ENCODE measurements around the gene NHS. TPM values are rescaled to one million over a fixed set of nuclear protein-coding genes. Genes with fewer than 3 reads are reported as not detected.

Gene NHS
- total RNA-seq, 1 experiment from 2014 or later: 0.23 TPM

DNA sequence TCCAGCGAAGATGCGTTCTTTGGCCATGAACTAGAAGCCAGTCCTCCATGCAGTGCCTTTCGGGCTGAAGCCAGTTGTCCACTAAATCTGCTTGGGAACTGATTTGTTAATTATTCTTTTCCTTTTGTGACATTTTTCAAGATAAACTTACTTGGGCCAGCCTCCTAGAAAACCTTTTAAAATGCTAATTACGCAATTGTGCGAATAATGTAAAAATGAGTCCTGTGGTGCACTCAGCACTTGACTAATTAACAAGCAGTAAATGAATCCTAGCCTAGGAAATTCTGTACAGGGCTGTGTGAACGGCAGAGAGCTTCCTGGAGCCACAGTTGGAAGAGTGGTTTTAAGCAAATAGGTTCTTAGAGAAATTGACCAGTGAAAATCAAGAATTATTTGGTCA lies 212.4 kb downstream of the NHS start:
- DNase-seq (ENCODE audit: low read depth): no peak

DNA sequence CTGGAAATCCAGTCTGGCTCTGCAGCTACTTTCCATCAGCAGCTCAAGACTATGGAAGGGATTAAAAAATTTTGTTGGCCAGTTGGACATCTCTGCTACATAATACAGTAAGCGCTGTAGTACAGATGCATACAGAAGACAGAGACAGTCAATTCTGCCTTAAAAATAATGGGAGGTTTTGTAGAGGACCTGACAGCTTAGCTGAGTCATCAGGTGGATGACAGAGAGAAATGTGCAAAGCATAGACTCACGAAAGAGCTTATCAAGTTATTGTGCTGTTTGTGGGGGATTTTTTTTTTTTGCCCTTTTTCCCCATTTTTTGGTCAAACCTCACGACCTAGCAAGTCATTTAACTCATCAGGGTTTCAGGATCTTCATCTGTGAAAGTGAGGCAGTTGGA lies 213.3 kb downstream of the NHS start:
- no peak for DNase-seq (ENCODE audit: low read depth)

DNA sequence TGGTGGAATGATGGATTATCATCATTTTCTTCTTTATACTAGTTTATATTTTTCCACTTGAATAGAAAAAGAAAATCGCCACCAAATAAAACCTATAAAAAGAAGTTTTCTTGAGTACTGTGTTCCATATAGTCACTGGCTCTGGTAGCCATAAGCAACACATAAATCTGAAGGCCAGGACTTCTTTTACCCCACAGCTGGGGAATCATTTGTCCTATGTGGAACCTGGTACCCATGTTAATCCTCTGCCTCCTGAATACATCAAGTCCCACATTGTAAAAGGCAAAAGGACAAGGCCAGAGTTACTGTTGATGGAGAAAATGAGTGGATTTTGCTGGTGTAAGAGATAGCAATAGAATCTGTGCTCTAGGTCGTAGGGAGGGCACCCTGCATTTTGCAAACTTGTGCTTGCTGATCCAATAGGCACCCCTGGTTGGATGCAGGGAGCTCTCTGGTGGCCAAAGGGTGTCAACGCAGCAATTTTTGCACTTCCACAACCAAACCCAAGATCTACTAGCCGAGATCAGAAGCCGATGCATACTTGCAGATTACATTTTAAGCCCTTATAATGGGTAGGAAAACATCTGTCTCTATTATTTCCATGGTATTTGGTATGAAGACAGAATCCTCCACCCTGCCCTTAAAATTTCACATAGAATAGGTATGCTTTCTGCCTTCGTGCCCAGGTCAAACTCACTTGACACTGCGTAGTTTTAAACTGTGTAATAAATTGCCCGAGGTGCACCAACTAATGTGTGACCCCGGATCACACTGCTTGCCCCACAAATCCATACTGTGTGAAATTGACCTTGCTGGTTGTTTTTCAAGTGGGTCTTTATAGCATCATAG lies 216.1 kb downstream of the NHS start:
- peak; percentile 66 for DNase-seq (ENCODE audit: low read depth)

DNA sequence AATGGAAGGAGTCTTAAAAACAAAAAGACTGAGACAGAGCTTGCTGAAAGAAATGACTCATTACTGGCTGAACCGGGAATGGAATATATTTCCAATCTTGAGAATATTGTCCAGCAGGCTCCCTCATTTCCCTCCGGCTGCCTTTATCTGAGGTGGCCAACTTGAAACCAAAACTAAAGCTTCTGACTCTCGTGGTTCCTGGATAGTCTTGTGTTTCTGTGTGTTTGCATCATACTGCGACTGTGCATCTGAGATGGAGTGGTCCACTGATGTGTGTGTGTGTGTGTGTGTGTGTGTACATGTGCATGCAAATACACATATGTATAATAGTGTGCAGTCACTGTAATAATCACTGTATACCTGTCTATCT lies 216.7 kb downstream of the NHS start:
- peak; percentile 46 for DNase-seq (ENCODE audit: low read depth)

DNA sequence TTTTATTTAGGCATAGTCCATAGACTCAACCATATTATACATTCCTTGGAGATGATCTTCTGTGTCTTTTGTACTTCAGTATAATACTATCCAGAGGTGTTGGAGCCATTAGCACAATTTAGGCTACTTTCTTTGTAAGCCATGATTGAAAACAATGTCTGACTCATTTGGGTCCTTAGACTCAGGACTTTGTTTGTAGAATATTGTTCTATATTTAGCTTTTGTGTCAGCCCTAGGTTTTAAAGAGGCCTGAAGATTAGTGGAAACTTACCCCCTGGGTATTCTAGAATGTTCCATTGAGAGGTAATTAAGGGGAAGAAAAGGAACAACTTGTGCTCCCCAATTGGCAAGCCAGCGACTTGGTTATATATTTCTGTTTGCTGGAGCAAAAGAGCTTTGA lies 217.1 kb downstream of the NHS start:
- peak; percentile 61 for DNase-seq (ENCODE audit: low read depth)

DNA sequence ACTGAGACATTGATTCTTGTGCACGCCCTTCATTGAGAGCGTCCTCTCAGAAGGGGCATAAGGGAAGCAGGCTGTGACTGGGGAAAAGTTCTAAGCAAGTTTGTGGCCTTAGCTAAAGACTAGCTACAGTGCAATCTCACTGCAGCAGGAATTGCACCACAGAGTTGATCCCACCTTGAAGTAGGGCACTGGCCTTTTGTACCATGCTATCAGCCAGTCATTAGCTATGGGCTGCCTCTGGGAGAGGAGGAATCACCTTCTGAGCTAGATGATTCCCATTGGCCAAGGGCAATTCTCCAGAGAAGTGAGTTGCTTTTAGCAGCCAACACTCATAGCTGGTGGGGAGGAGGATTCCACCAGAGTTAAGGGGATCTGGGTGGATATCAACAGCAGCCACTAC lies 219.7 kb downstream of the NHS start:
- DNase-seq (ENCODE audit: low read depth): no peak

DNA sequence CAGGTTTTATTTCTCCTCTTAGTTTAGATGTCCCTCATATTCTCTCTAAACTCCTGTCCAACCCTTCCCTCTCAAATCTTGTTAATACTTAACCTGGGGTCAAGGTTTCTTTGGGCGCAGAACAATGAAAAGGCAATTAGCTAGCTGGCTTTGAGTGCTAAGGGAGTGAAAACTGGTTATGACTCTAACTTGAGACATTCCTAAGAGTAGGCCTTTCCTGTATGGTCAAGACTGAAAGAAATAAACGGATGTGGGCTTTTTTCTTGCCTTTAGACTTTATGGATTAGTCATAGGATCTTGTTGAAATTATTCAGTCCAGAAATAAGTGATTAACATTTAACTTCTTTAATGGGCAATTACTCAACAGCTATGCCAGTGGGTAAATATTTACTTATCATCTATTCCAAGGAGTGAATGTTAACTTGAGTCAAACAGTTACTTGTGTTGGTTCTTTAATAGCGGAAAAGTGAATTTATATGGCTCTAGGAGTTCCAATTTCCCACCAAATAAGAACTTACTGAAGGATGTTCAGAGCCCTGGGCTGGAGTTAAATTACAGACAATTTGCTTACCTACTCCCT lies 220.5 kb downstream of the NHS start:
- peak; percentile 32 for DNase-seq (ENCODE audit: low read depth)

DNA sequence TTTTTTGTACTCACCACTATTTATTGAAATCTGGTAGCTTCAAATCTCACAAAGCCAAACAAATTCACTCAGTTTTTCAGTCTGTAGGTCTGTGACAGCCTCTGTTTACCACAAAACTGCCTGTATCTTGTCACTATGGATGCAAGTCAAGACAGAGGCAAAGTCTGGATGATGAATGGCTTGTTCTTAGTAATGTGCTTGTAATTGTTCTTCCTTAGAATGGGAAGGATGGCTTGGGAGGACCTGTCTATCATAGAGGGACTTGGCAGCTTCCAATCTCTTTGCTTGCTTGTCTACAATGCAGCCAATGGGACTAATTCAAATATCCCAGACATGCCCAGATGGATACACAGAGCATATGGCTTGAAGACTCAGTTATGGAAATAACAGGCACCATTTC lies 221.1 kb downstream of the NHS start:
- no peak for DNase-seq (ENCODE audit: low read depth)

DNA sequence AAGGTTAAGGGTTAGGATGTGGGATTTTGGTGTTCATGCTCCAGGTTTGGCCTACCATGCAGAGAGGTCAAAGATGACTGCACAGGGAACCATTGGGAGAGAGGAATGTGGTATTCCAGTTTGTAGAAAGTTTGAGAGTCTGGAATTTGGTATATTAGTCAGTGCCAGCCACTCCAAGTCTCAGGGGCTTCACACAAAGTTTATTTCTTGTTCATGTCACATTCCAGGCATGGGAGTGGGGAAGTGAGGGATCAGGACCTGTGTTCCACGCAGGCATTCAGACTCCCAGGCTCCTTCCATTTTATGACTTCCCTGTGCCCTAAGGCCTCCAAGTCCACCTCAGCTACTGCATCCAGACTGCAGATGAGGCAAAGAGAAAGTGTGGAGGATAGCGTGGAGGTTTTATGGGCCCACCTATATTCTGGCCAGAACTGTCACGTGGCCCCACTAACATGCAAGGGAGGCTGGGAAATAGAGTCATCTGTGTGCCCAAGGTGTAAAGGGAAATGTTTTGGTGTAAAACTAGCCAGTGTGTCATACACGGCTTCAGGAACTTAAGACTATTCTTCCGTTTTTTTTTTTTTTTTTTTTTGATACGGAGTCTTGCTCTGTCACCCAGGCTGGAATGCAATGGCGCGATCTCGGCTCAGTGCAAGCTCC lies 221.7 kb downstream of the NHS start:
- no peak for DNase-seq (ENCODE audit: low read depth)

DNA sequence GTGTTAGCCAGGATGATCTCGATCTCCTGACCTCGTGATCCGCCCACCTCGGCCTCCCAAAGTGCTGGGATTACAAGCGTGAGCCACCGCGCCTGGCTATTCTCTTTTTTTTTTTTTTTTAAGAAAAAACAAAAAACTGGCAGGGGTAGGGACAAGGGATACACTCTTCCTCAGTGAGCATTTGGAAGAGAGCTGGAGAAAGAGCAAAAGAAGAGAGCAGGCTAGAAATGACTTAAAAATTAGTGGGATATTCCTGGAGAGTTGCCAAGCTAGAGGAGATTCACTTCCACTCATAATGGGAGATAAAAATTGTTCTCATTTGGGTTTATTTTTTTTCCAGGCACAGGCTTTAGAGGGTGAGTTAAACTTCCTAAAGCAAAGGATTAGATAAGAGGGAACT lies 222.3 kb downstream of the NHS start:
- no peak for DNase-seq (ENCODE audit: low read depth)

DNA sequence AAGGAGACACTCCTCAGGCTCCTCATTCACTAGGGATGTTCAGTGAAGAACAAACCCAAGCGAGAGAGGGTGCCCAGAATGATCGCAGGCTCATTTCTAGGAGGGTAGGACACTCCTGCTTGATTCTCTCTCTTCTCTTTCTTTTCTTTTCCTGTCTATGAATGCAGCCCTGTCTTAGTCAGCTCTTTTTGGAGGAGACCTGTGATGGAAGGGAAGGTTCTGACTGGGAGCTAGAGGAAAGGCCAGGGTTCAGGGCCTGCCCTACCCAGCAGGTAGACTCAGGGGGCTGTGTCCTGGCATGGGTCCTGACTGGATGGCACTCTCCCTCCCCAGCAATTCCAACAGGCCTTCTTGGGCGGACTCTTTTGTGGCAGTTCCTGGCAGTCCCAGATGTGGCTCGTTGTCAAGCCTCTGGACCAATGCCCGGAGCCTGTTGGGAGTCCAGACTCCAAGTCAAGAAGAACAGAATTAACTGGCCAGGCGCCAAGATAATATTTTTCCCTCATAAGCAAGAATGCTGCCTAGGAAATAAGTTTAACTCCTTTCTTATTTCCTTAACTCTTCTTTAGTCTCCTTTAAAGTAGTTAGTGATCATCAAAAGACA lies 222.9 kb downstream of the NHS start:
- DNase-seq (ENCODE audit: low read depth): peak; percentile 16

DNA sequence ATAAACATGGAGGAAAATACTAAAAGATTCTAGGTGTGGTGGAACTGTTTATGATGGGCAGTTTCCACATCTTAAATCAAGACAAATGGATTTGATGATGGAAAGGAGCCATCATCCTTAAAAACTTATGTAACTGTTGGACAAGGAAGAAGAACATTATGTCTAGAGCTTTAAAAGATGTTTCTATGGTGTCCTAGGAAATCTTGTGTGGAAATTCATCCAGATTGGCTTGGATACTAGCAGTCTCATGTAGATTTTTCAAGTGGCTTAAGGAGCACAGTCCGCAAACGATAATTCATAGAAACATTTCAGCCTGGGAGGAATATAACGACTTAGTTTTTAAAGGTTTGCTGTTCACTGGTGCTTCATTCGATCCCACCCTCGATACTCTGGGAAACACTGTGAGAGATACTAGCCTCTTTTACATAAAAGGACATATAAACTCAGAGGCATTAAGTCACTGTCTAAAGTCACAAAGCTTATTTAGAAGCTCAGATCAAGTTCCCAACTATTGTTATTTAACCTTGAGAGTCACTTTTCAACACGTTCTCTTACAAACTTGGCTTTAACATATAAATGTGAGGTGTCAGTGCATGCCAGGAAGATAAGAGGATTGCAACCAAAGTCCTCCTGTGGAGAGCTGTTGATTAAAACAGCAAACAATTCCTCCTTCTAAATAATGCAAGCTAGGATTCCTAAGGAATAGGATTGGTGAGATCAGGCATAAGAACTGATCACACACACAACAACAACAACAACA lies 226.6 kb downstream of the NHS start:
- no peak for DNase-seq (ENCODE audit: low read depth)

DNA sequence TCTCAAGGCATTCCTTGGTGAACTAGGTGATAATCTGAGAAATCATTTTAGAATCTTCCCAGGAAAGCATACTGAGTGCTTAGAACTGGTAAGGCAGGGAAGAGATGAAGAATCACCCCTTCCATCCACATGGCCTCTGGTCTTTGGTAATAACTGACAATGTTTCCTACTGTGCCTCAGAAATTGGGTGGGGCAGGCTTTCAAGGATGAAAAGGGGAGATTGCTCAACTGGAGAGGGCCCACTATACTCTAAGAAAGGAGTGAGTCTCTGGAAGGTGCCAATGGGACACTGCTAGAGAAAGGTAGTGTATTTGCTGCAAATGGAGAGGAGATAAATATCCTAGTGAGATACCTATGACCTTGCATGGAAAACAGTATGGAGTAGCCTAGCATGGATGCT lies 227.2 kb downstream of the NHS start:
- DNase-seq (ENCODE audit: low read depth): no peak

DNA sequence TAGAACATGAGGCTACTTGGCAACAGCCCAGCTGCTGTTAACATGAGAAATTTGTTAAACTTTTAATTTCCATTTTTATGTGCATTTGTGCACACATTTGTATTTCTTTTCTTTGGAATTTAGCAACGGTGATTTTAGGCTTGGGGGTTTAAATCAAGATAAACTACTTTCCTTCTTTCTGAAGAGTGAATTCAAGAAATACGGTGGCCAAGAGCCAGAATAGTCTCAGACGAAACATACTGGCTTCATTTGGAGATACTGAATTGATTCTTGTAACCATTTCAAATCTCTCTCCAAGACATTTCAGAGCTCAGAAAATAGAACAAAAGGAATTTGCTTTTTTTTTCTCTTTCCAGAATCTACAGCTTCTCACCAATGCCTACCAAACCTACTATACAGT lies 228.2 kb downstream of the NHS start:
- DNase-seq (ENCODE audit: low read depth): no peak

DNA sequence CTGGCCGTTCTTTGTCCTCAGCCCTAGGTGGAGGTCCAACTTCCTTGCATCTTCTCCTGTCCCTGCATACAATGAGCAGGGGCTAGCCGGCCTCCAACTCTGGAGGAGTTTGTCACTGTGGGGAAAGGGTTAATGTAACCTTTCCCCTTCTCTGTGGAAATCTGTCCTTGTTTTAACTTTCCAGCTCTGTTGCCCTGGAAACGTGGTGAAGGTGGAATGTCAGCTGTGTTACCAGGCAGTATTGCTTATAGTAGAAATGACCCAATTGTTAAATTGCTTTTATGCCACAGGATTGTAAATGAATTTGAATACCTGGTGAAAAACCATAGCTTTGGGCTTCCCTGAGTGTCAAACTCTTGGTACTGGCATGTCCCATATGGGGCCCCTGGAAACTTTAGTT lies 230.7 kb downstream of the NHS start:
- DNase-seq (ENCODE audit: low read depth): peak; percentile 7

DNA sequence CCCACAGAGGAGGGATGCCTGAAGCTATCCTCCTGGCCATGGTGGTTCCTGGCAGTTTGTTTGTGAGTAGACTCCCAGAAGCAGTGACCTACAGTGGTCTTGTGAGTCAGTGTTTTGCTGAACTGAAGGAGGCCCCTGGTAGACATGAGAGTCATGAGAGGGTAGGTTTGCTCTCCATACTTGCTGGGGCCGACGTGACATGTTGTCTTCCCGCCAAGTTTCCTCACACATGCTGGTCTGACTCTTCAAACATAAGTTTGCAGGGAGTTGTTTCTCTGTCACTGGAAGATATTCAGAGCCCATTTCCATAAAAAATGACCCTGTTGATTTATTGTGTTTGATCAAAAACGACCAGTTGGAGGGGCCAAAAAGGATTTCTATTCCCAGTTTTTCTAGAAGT lies 231.2 kb downstream of the NHS start:
- no peak for DNase-seq (ENCODE audit: low read depth)

DNA sequence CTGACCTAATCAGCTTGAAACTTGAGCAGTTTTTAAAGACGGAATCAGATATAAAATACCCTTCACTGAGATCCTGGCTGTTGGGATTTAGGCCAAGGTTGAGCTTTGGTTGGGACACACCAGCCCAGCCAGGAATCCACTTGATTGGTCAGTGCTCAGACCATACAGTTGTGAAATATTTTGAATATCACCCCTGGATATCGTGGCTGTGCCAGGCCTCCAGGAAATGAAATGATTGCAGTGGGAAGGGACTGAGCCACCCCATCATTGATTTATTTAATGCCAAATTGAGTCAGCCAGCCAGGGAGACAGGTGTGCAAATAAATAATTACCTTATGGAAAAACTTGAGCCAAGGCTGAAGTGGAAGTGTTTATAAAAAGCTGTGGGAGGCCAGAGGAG lies 233.9 kb downstream of the NHS start:
- no peak for DNase-seq (ENCODE audit: low read depth)

DNA sequence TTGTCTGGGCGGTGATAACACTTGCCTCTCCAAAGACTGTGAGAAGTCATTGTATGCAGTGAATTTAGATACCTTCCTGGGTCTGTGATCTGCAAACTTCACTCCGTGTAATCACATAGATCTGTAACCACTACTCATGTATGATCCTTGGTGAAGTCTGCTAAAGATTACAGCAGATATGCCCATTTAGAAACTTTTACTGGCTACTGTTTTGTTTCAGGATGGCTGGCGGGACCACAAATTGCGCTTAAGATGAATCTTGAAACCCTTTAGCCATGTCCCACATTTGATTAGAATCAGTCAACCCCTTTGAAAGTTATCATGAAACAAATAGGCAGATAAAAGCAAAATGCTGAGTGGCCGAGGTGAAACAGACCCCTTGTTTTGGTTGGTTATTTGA lies 235.8 kb downstream of the NHS start:
- no peak for DNase-seq (ENCODE audit: low read depth)

DNA sequence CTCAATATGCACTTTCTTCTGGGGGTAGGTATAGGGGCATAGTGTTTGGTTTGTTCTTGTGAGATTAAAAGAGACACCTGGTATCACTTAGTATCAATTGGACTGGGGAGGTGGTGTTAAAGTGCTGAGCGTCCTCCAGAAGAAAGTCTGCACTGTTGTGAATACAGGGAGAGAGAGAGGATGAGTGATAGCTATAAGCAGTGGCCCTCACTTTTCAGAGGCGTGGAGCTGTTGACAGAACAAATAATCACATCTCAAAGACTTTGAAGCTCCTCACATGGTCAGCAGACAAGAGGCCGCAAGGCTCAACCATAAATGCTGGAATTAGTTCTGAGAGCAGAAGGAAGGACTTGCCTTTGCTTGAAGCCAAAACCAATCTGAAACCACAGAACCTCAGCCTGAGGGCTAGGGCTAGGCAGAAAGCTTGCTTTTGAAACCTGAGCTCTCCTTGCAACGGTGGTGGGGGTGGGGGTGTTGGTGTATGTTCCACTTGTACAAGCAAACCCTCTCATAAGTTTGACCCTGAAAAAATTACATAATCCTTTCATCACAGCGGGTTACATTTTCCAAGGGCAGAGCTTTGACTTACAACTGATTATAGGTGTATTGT lies 239.1 kb downstream of the NHS start:
- no peak for DNase-seq (ENCODE audit: low read depth)

DNA sequence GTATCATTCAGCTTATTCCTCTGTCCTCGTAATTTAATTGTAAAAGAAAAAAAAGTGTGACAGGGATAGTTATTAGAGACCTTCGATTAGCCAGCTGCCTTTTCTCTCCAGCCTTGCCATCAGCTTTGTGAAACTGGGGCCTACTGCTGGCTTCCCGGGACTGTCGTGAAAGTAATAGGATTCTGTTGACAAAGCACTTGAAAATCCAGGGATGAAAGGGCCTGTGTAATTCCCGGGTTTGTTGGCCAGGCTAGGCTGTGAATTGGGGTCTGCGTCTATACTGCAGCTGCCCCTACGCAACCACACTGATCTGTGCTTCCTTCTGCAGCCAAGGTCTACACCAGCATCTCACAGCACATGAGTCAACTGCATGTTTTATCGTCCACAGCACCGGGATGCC lies 241.9 kb downstream of the NHS start:
- DNase-seq (ENCODE audit: low read depth): no peak

DNA sequence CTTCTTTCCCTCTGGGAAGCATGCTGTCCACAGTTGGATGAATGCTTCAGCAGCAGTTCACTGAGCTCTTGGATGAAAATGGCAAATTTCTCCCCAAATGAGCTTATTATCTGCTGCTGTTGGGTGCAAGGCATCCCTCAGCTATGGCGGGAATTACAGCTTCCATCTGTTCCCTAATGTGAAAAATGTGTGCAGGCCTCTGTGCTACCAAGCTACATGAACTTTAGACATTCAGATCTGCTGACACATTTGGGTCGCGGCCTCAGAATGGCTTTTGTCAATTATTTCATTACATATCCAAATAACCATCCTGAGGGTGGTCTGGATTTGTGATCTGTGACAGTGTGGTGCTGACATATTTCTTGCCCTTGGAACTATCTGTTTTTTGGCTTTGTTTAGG lies 242.8 kb downstream of the NHS start:
- no peak for DNase-seq (ENCODE audit: low read depth)

Data from LHCN-M2 (cell line).